Hepatocyte (in vitro differentiated cells): ENCODE measurements around the gene FPR3.

ENCODE experiments used
- EZH2 ChIP-seq: fragments of 200-600 bp; sonication (generic); IDR thresholded peaks from 2 replicates; pipeline ENCODE4 v1.6.1; 2016; ENCODE audit warnings: antibody characterized with exemption, mild to moderate bottlenecking, borderline replicate concordance
- TF ChIP-seq, protein P1 (sequence below): fragments of 200-600 bp; sonication (generic); IDR thresholded peaks from 2 replicates; pipeline ENCODE4 v1.5.1; 2016; ENCODE audit warnings: antibody characterized with exemption, mild to moderate bottlenecking; ENCODE audit not compliant: poor library complexity

- TF ChIP-seq, protein P1, sequence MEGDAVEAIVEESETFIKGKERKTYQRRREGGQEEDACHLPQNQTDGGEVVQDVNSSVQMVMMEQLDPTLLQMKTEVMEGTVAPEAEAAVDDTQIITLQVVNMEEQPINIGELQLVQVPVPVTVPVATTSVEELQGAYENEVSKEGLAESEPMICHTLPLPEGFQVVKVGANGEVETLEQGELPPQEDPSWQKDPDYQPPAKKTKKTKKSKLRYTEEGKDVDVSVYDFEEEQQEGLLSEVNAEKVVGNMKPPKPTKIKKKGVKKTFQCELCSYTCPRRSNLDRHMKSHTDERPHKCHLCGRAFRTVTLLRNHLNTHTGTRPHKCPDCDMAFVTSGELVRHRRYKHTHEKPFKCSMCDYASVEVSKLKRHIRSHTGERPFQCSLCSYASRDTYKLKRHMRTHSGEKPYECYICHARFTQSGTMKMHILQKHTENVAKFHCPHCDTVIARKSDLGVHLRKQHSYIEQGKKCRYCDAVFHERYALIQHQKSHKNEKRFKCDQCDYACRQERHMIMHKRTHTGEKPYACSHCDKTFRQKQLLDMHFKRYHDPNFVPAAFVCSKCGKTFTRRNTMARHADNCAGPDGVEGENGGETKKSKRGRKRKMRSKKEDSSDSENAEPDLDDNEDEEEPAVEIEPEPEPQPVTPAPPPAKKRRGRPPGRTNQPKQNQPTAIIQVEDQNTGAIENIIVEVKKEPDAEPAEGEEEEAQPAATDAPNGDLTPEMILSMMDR: no peak
- no peak for TF ChIP-seq EZH2
Measured at GRCh38 chr19:51830274-51830673, 35.3 kb downstream of the FPR3 start.
